GM12864 (cell line): ENCODE measurements around the gene PDLIM7.

Experiments
- DNase-seq: peaks from one replicate; pipeline ENCODE4 v3.0.0-alpha.2; 2011; ENCODE audit warnings: low read depth
- H3K4me3 ChIP-seq: 2 replicates; pipeline ENCODE4 v1.5.1; 2011; ENCODE audit warnings: mild to moderate bottlenecking, low read depth, low read length, control low read depth
- TF ChIP-seq, protein P1 (sequence below): IDR thresholded peaks from 2 replicates; pipeline ENCODE4 v1.5.1; 2011; ENCODE audit warnings: low read depth, mild to moderate bottlenecking, moderate library complexity, low read length, control low read depth, inconsistent platforms; ENCODE audit errors: missing control alignments

Gene PDLIM7

GRCh38 chr5:177434437-177434836, 63.0 kb downstream of the PDLIM7 start:
- no peak for DNase-seq

GRCh38 chr5:177433658-177434217, 63.7 kb downstream of the PDLIM7 start:
- TF ChIP-seq, protein P1, sequence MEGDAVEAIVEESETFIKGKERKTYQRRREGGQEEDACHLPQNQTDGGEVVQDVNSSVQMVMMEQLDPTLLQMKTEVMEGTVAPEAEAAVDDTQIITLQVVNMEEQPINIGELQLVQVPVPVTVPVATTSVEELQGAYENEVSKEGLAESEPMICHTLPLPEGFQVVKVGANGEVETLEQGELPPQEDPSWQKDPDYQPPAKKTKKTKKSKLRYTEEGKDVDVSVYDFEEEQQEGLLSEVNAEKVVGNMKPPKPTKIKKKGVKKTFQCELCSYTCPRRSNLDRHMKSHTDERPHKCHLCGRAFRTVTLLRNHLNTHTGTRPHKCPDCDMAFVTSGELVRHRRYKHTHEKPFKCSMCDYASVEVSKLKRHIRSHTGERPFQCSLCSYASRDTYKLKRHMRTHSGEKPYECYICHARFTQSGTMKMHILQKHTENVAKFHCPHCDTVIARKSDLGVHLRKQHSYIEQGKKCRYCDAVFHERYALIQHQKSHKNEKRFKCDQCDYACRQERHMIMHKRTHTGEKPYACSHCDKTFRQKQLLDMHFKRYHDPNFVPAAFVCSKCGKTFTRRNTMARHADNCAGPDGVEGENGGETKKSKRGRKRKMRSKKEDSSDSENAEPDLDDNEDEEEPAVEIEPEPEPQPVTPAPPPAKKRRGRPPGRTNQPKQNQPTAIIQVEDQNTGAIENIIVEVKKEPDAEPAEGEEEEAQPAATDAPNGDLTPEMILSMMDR: no peak
- no peak overlapping the region for H3K4me3 ChIP-seq
- DNase-seq: no peak

More at GRCh38 chr5:177434437-177434836, 63.0 kb downstream of the PDLIM7 start:
- TF ChIP-seq, protein P1: no peak
- H3K4me3 ChIP-seq: no peak overlapping the region
